C4-2B (cell line): Measurements from ENCODE around the gene METAP2.

Experiments used
- CTCF ChIP-seq: fragments of 450-650 bp; conservative IDR thresholded peaks from 2 replicates; pipeline ENCODE4 v1.5.1; 2017; ENCODE audit warnings: mild to moderate bottlenecking
- ZFX ChIP-seq: fragments of 450-650 bp; IDR thresholded peaks from 2 replicates; pipeline ENCODE4 v1.6.1; 2017

- TF ChIP-seq CTCF (no peak), ZFX (no peak)
These were observed 25.8 kb downstream of the METAP2 start for GRCh38 chr12:95499772-95500171.
